ENCODE measurements around the gene RARB. TPM values are rescaled to one million over a fixed set of nuclear protein-coding genes. Genes with fewer than 3 reads are reported as not detected.

RARB gene
- total and polyA plus RNA-seq, 2 donors (not counting 3 experiments of a cell fraction or from before 2014, with no cell fraction given) = 15.3 to 23.4 TPM

DNA sequence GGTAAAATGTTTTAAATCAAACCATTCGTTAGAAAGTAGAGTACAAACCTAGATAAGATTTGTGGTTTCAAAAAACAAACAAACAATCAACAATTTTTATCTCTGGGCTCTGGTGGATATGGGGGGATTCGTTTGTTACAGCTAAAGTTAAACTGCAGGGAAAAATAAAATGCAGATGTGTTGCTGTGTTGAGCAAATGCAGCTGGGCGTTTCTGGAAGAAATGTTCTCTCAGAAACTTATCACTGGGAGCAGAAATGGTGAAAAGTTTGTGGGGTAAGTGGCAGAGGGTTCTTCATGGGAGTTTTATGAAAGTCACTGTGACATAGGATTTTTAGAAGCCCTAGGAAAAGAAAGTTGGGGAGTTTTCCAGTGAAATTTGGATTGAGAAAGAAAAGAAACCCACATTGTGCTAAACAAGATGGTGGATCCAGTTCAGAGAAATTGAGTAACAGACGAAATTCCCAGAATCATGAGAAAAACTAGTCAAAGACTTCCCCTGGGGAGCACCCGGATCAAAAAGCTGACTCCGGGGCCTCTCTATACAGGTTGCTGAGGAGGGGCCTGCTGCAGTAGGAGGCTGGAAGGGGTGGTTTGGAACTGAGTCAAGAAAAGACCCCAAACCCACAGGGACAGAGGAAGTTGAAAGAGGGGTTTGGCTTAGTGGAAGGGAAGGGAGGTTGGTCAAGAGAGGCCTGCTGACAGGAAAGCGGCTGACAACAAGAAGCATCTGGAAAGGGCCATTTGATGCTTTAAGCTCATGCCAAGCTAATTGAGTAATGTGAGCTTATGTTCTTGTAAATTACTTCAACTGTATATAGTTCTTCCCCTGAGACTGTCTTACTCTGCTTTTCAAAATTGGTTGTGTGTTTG lies 108.7 kb downstream of the RARB start:
- H3K4me2 ChIP-seq (ENCODE audit: insufficient read depth, low read length) = no peak overlapping the region
- ChIA-PET POLR2A (no interaction called here), CTCF (no interaction called here)
- H3K4me3 ChIP-seq (replicated peaks in 1 of 3; ENCODE audit: insufficient read depth in 1 of 3, low read depth in 1 of 3, low read length in 3 of 3) = no peak overlapping the region
- dilution Hi-C loops (cut with MboI; ENCODE audit: extremely low pct_ligation_motif_present, low sequenced_read_pairs) (no loop called here), intact Hi-C loops (cut with micrococcal nuclease) (no loop called here)
- TF ChIP-seq GATA2 (IDR thresholded peaks at IDR 0.05; ENCODE audit: insufficient read depth, insufficient read length, low read depth, low read length) (no peak), POLR2A (IDR thresholded peaks at IDR 0.05; ENCODE audit: low read depth, low read length) (no peak), JUN (IDR thresholded peaks at IDR 0.05; ENCODE audit: borderline replicate concordance, insufficient read depth, insufficient read length, low read depth) (no peak), MYC (IDR thresholded peaks at IDR 0.05; ENCODE audit: low read depth, low read length) (no peak), CTCF (IDR thresholded peaks at IDR 0.05; ENCODE audit: extremely low read depth in 1 of 2, insufficient read depth in 1 of 2, low read depth in 1 of 2, low read length in 2 of 2) (no peak), POLR2AphosphoS5 (IDR thresholded peaks at IDR 0.05; ENCODE audit: insufficient read depth, low read depth, low read length) (no peak), MAX (IDR thresholded peaks at IDR 0.05; ENCODE audit: insufficient read depth, insufficient read length) (no peak), FOS (IDR thresholded peaks at IDR 0.05; ENCODE audit: borderline replicate concordance, insufficient read depth, low read length) (no peak), EZH2 (IDR thresholded peaks at IDR 0.05; ENCODE audit: borderline replicate concordance, low read depth, low read length, severe bottlenecking) (no peak)
- H3K27ac ChIP-seq (ENCODE audit: insufficient read depth, low read depth, low read length) = no peak overlapping the region
- H3K9ac ChIP-seq (replicated peaks; ENCODE audit: extremely low read depth, insufficient read depth, low read length) = no peak overlapping the region
- no peaks in the 10 kb centered on the region for H3K4me1 ChIP-seq (ENCODE audit: control insufficient read depth, extremely low read depth, insufficient read depth, low read length)
- BruUV-seq (replicated peaks) = no TSS peak
- H2AFZ ChIP-seq (ENCODE audit: low read depth, low read length) = no peak overlapping the region
- DNase-seq (ENCODE audit: low read depth, low spot score) (no peak), FAIRE-seq (no peak)
- H3K27me3 ChIP-seq (ENCODE audit: control insufficient read depth in 2 of 2, insufficient read depth in 2 of 2, low read length in 2 of 2) = no peaks in the 10 kb centered on the region
- H3K79me2 ChIP-seq (ENCODE audit: control insufficient read depth, insufficient read depth, low read length) = no peaks in the 10 kb centered on the region
- no peaks in the 10 kb centered on the region for H3K9me1 ChIP-seq (replicated peaks; ENCODE audit: control insufficient read depth, extremely low read depth, insufficient read depth, low read length)
- H4K20me1 ChIP-seq (replicated peaks; ENCODE audit: control insufficient read depth, extremely low read depth, insufficient read depth, low read length) = peaks cover 3% of the 10 kb centered on the region
- no peaks in the 10 kb centered on the region for H3K9me3 ChIP-seq (replicated peaks; ENCODE audit: control insufficient read depth, insufficient read depth, low read length)
- no peaks in the 10 kb centered on the region for H3K36me3 ChIP-seq (ENCODE audit: control insufficient read depth in 2 of 2, extremely low read depth in 1 of 2, insufficient read depth in 2 of 2, low read length in 2 of 2)
